Prostate gland (tissue), 2 donors: ENCODE data around the gene PALM.

ENCODE experiments used
- POLR2A ChIP-seq: fragments of 450-650 bp; IDR thresholded peaks from one replicate; pipeline ENCODE4 v1.6.1; 2016; ENCODE audit warnings: antibody characterized with exemption, mild to moderate bottlenecking
- POLR2AphosphoS5 ChIP-seq: sonication (generic); formaldehyde crosslinking; IDR thresholded peaks from one replicate; pipeline ENCODE4 v1.6.1; 2017; ENCODE audit warnings: antibody characterized with exemption
- TF ChIP-seq, protein P1 (sequence below), 4 experiments: fragments of 200-600 bp in 2 of 4; fragments of 450-650 bp in 2 of 4; sonication (generic) in 2 of 4; IDR thresholded peaks; 1 replicate in 3 of 4; 2 replicates in 1 of 4; pipeline ENCODE4 v1.5.1; 2016 to 2019; ENCODE audit warnings: antibody characterized with exemption in 4 of 4, mild to moderate bottlenecking in 2 of 4, moderate library complexity in 2 of 4

DNA sequence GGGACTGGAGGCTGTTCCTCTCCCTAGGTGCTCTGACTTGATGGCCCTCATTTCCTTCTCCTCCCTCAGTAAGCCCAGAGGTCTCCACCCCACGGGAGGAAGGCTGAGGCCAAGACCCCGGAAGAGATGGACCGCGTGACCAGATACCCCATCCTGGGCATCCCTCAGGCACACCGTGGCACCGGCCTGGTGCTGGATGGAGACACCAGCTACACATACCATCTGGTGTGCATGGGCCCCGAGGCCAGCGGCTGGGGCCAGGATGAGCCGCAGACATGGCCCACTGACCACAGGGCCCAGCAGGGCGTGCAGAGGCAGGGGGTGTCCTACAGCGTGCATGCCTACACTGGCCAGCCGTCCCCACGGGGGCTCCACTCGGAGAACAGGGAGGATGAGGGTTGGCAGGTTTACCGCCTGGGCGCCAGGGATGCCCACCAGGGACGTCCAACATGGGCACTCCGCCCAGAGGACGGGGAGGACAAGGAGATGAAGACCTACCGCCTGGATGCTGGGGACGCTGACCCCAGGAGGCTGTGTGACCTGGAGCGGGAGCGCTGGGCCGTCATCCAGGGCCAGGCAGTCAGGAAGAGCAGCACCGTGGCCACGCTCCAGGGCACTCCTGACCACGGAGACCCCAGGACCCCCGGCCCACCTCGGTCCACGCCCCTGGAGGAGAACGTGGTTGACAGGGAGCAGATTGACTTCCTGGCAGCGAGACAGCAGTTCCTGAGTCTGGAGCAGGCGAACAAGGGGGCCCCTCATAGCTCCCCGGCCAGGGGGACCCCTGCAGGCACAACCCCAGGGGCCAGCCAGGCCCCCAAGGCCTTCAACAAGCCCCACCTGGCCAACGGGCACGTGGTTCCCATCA, 48.3 kb downstream of the PALM start:
- TF ChIP-seq, protein P1, sequence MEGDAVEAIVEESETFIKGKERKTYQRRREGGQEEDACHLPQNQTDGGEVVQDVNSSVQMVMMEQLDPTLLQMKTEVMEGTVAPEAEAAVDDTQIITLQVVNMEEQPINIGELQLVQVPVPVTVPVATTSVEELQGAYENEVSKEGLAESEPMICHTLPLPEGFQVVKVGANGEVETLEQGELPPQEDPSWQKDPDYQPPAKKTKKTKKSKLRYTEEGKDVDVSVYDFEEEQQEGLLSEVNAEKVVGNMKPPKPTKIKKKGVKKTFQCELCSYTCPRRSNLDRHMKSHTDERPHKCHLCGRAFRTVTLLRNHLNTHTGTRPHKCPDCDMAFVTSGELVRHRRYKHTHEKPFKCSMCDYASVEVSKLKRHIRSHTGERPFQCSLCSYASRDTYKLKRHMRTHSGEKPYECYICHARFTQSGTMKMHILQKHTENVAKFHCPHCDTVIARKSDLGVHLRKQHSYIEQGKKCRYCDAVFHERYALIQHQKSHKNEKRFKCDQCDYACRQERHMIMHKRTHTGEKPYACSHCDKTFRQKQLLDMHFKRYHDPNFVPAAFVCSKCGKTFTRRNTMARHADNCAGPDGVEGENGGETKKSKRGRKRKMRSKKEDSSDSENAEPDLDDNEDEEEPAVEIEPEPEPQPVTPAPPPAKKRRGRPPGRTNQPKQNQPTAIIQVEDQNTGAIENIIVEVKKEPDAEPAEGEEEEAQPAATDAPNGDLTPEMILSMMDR (IDR thresholded peaks at IDR 0.05), result no peak
- TF ChIP-seq POLR2A (no peak), POLR2AphosphoS5 (no peak)
